ENCODE data around the gene PXDN.

The PXDN gene

DNA sequence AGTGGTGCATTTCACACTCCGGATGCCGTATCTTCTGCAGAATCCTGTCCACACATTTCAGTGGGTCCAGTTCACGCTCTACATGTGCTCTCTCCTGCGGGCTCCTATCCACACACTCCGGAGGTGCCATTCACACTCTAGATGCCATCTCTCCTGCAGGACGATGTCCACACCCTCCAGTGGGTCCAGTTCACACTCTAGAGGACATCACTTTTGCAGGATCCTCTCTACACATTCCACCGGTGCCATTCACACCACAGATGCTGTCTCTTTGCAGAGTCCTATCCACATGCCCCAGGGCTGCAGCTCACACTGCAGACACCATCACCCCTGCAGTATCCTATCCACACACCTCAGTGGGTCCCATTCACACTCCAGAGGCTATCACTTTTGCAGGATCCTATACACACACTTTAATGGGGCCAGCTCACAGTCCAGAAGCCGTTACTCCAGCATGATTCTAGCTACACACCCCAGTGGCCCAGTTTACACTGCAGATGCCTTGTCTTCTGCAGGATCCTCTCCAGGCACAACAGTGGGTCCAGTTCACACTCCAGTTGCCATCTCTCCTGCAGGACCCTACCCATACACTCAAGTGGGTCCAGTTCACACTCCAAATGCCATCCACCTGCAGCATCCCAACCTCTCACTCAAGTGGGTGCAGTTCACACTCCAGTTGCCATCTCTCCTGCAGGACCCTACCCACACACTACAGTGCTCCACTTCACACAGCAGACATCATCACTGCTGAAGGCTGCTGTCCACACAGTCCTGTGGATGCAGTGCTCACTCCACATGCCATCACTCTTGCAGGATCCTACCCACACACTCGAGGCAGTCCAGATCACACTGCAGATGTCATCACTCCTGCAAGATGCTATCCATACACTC lies 2.1 kb upstream of the PXDN start:
- H3K4me1 ChIP-seq (ENCODE audit: control insufficient read depth, insufficient read depth, low read length, poor library complexity, severe bottlenecking) = peaks cover 19% of the 10 kb centered on the region
- no peak overlapping the region for H3K4me3 ChIP-seq (ENCODE audit: extremely low read depth, insufficient read depth, low read length, poor library complexity, severe bottlenecking)
- no peaks in the 10 kb centered on the region for H3K9me3 ChIP-seq (ENCODE audit: control insufficient read depth, low read length)
- H3K27ac ChIP-seq (ENCODE audit: low read depth, low read length, severe bottlenecking) = no peak overlapping the region
- H3K36me3 ChIP-seq (ENCODE audit: control insufficient read depth, insufficient read depth, low read length) = peaks cover 11% of the 10 kb centered on the region
- 95% methylated on average over 9 of the region's 9 CpGs for WGBS, 2 experiments (ENCODE audit: insufficient coverage in 2 of 2)

DNA sequence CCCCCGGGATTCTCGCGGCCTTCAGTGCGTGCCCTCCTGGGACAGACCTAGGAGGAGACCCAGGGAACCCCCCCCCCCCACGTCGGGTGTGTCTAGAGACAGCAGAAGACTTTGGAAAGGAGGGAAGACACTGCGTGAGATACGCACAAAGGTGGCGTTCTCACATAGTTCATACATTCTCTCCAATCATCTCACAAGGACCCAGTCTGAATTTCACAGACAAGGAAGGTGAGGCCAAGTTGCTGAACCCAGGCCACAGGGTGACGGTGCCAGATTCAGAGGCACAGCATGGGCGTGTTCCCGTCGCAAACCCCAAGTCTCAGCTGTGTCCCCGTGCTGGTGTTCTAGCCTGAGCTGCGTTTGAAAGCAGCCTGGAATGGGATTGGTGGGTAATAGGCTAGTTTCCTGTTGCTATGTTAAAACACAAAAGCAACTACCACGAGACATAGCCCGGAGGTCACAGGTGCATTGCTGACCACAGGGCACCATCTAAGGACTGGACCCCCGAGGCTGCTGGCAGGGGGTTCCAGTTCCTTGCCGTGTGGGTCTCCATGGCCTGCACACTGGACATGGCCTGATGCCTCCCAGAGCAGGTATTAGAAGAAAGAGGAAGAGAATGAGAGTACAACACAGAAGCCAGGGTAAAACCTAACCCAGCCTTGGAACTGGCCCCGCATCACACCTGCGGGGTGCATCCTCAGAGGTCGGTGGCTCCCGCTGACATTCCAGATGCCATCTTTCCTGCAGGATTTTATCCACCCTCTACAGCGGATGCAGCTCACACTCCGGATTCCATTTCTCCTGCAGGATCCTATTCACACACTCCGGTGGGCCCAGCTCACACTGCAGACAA lies 1.1 kb upstream of the PXDN start:
- Histone ChIP-seq H3K9me3 (ENCODE audit: control insufficient read depth, low read length) (no peaks in the 10 kb centered on the region), H3K4me1 (ENCODE audit: control insufficient read depth, insufficient read depth, low read length, poor library complexity, severe bottlenecking) (peaks cover 23% of the 10 kb centered on the region), H3K27ac (ENCODE audit: low read depth, low read length, severe bottlenecking) (no peak overlapping the region), H3K36me3 (ENCODE audit: control insufficient read depth, insufficient read depth, low read length) (peaks cover 21% of the 10 kb centered on the region), H3K4me3 (ENCODE audit: extremely low read depth, insufficient read depth, low read length, poor library complexity, severe bottlenecking) (no peak overlapping the region)
- WGBS, 2 experiments (ENCODE audit: insufficient coverage in 2 of 2) = 94 to 97% methylated on average over 18 to 20 of the region's 26 CpGs

DNA sequence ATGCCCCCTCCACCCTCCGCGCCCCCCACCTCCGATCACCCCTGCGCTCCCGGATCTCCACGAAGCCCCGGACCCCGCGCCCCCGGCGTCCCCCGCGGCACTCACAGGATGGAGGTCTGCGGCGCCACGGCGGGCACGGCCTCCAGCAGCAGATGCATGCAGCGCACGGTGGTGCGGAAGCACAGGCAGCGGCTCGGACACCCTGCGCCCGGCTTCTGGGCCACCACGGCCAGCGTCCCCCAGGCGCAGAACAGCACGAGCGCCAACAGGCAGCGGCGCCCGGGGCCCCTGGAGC lies 217 bp downstream of the PXDN start:
- Histone ChIP-seq H3K36me3 (ENCODE audit: control insufficient read depth, insufficient read depth, low read length) (peaks cover 32% of the 10 kb centered on the region), H3K4me1 (ENCODE audit: control insufficient read depth, insufficient read depth, low read length, poor library complexity, severe bottlenecking) (peaks cover 27% of the 10 kb centered on the region), H3K27ac (ENCODE audit: low read depth, low read length, severe bottlenecking) (peak overlapping the region; percentile 90), H3K9me3 (ENCODE audit: control insufficient read depth, low read length) (no peaks in the 10 kb centered on the region), H3K4me3 (ENCODE audit: extremely low read depth, insufficient read depth, low read length, poor library complexity, severe bottlenecking) (peak overlapping the region; percentile 76)
- 0 to 1% methylated on average over 25 to 27 of the region's 33 CpGs for WGBS, 2 experiments (ENCODE audit: insufficient coverage in 2 of 2)

DNA sequence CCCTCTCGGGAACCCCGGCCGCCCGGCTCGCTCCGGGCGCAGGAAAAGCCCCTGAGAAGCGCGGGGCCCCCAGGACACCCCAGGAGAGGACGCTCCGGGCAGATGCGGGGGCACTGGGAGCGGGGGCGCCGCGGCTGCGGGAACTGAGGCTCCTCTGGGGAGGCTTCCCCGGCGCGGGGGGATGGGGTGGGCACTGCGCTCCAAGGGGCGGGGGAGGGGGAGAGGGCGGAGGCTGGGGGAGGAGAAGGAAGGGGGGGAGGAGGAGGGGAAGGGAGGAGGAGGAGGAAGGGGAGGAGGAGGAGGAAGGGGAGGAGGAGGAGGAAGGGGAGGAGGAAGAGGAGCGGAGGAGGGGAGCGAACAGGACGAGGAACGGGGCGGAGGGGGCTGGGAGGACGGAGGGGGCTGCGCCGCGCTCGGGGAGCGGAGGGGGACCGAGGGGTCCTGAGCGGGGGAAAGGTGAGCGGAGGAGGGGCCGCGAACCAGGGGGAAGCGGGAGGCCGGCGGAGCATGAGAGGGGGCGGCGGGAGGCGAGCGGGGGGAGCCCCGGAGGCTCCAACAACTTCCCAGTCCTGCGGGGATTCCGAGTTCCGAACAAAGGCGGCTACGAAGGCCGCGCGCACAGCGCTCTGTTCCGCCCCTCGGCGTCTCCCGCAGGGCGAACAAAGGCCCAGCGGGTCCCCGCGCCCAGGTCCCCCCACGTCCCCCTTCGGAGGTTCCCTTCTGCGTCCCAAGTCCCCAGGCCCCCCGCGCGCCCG lies 742 bp downstream of the PXDN start:
- Histone ChIP-seq H3K36me3 (ENCODE audit: control insufficient read depth, insufficient read depth, low read length) (peaks cover 37% of the 10 kb centered on the region), H3K9me3 (ENCODE audit: control insufficient read depth, low read length) (no peaks in the 10 kb centered on the region), H3K27ac (ENCODE audit: low read depth, low read length, severe bottlenecking) (peak overlapping the region; percentile 90), H3K4me1 (ENCODE audit: control insufficient read depth, insufficient read depth, low read length, poor library complexity, severe bottlenecking) (peaks cover 21% of the 10 kb centered on the region), H3K4me3 (ENCODE audit: extremely low read depth, insufficient read depth, low read length, poor library complexity, severe bottlenecking) (peak overlapping the region; percentile 76)
- 0% methylated on average over 22 to 35 of the region's 71 CpGs for WGBS, 2 experiments (ENCODE audit: insufficient coverage in 2 of 2)

- H3K36me3 ChIP-seq (ENCODE audit: control insufficient read depth, insufficient read depth, low read length) = peaks cover 45% of the 10 kb centered on the region
- H3K4me1 ChIP-seq (ENCODE audit: control insufficient read depth, insufficient read depth, low read length, poor library complexity, severe bottlenecking) = peaks cover 19% of the 10 kb centered on the region
- WGBS, 2 experiments (ENCODE audit: insufficient coverage in 2 of 2) = 0 to 1% methylated on average over 51 to 52 of the region's 54 CpGs
- H3K27ac ChIP-seq (ENCODE audit: low read depth, low read length, severe bottlenecking) = peak overlapping the region; percentile 90
- H3K9me3 ChIP-seq (ENCODE audit: control insufficient read depth, low read length) = no peaks in the 10 kb centered on the region
- H3K4me3 ChIP-seq (ENCODE audit: extremely low read depth, insufficient read depth, low read length, poor library complexity, severe bottlenecking) = peak overlapping the region; percentile 76
Observed at GRCh38 chr2:1742681-1743395, 1.5 kb downstream of the PXDN start.

DNA sequence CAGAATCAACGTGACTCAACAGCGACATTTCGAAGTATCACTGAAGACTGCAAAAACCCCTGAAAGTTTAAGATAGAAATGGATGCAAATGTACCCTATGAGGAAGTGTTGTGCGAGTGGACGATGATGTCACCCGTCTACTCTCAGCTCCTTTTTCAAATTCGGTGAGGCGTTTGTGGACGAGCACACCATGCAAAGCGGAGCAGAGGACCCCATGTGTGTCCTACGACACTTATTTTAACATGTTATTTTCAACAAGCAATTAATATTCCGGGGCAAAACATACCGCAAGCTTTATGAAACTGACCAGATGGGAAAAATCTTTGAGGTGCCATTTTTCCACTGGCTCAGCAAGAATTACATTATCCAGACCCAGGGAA lies 2.0 kb downstream of the PXDN start:
- Histone ChIP-seq H3K27ac (ENCODE audit: low read depth, low read length, severe bottlenecking) (peak overlapping the region; percentile 90), H3K4me1 (ENCODE audit: control insufficient read depth, insufficient read depth, low read length, poor library complexity, severe bottlenecking) (peaks cover 19% of the 10 kb centered on the region), H3K4me3 (ENCODE audit: extremely low read depth, insufficient read depth, low read length, poor library complexity, severe bottlenecking) (peak overlapping the region; percentile 76)

DNA sequence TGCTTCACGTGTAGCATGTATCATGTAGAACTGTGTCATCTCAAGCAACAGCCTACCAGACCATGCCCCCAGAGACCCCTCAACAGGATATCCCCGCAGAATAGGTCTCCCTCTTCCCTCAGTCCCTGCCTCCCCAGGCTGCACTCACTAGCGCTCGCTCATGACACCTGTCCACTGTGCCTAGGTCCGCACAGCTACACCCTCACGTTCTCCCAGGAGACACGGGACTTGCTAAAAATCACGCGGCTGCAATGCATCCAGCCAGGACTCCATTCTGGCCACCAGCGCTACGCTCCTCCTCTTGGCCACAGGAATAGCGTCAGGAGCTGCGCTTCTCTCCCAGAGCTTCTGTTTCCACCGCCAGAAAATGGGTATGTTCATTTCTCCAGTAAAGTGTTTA lies 2.5 kb downstream of the PXDN start:
- H3K9me3 ChIP-seq (ENCODE audit: control insufficient read depth, low read length) = no peaks in the 10 kb centered on the region
- H3K4me1 ChIP-seq (ENCODE audit: control insufficient read depth, insufficient read depth, low read length, poor library complexity, severe bottlenecking) = peaks cover 19% of the 10 kb centered on the region
- peak overlapping the region; percentile 76 for H3K4me3 ChIP-seq (ENCODE audit: extremely low read depth, insufficient read depth, low read length, poor library complexity, severe bottlenecking)
- peak overlapping the region; percentile 90 for H3K27ac ChIP-seq (ENCODE audit: low read depth, low read length, severe bottlenecking)
- H3K36me3 ChIP-seq (ENCODE audit: control insufficient read depth, insufficient read depth, low read length) = peaks cover 52% of the 10 kb centered on the region
- WGBS, 2 experiments (ENCODE audit: insufficient coverage in 2 of 2) = 93 to 95% methylated on average over 13 to 14 of the region's 14 CpGs

More for the DNA sequence above, 2.0 kb downstream of the PXDN start:
- 69 to 75% methylated on average over 12 to 13 of the region's 13 CpGs for WGBS, 2 experiments (ENCODE audit: insufficient coverage in 2 of 2)
- Histone ChIP-seq H3K36me3 (ENCODE audit: control insufficient read depth, insufficient read depth, low read length) (peaks cover 48% of the 10 kb centered on the region), H3K9me3 (ENCODE audit: control insufficient read depth, low read length) (no peaks in the 10 kb centered on the region)

- 83 to 86% methylated on average over 16 of the region's 24 CpGs for WGBS, 2 experiments (ENCODE audit: insufficient coverage in 2 of 2)
- Histone ChIP-seq H3K27ac (ENCODE audit: low read depth, low read length, severe bottlenecking) (no peak overlapping the region), H3K4me1 (ENCODE audit: control insufficient read depth, insufficient read depth, low read length, poor library complexity, severe bottlenecking) (peaks cover 19% of the 10 kb centered on the region), H3K4me3 (ENCODE audit: extremely low read depth, insufficient read depth, low read length, poor library complexity, severe bottlenecking) (no peak overlapping the region), H3K9me3 (ENCODE audit: control insufficient read depth, low read length) (peaks cover 4% of the 10 kb centered on the region), H3K36me3 (ENCODE audit: control insufficient read depth, insufficient read depth, low read length) (peaks cover 61% of the 10 kb centered on the region)
Observed at GRCh38 chr2:1740716-1741589, 3.4 kb downstream of the PXDN start.

GRCh38 chr2:1739961-1740715 lies 4.2 kb downstream of the PXDN start:
- peaks cover 12% of the 10 kb centered on the region for H3K9me3 ChIP-seq (ENCODE audit: control insufficient read depth, low read length)
- H3K4me3 ChIP-seq (ENCODE audit: extremely low read depth, insufficient read depth, low read length, poor library complexity, severe bottlenecking) = no peak overlapping the region
- H3K4me1 ChIP-seq (ENCODE audit: control insufficient read depth, insufficient read depth, low read length, poor library complexity, severe bottlenecking) = peaks cover 19% of the 10 kb centered on the region
- 89 to 90% methylated on average over 13 to 20 of the region's 22 CpGs for WGBS, 2 experiments (ENCODE audit: insufficient coverage in 2 of 2)
- H3K36me3 ChIP-seq (ENCODE audit: control insufficient read depth, insufficient read depth, low read length) = peaks cover 65% of the 10 kb centered on the region
- H3K27ac ChIP-seq (ENCODE audit: low read depth, low read length, severe bottlenecking) = no peak overlapping the region
